ENCODE results near the gene EIF4E2.

The EIF4E2 gene

GRCh38 chr2:232551250-232551638 lies 755 bp downstream of the EIF4E2 start:
- no peak overlapping the region for H2AFZ ChIP-seq (ENCODE audit: low read depth, low read length, severe bottlenecking)
- peak overlapping the region; percentile 88 for H3K4me3 ChIP-seq (ENCODE audit: insufficient read depth, low read length, poor library complexity, severe bottlenecking)
- no peaks in the 10 kb centered on the region for H3K9me2 ChIP-seq (replicated peaks; ENCODE audit: insufficient read depth, low read length)
- no peaks in the 10 kb centered on the region for H3F3A ChIP-seq (ENCODE audit: insufficient read depth)
- H3K9ac ChIP-seq (ENCODE audit: low read length) = peak overlapping the region; percentile 93
- no peaks in the 10 kb centered on the region for H3K36me3 ChIP-seq (ENCODE audit: low read length)
- H3K4me2 ChIP-seq (ENCODE audit: low read depth, low read length, poor library complexity, severe bottlenecking) = peak overlapping the region; percentile 80
- peaks cover 82% of the 10 kb centered on the region for H3K79me2 ChIP-seq (ENCODE audit: insufficient read depth, low read length)
- no peaks in the 10 kb centered on the region for H3K27me3 ChIP-seq (ENCODE audit: low read length)
- peak overlapping the region; percentile 83 for H3K27ac ChIP-seq (ENCODE audit: low read depth, low read length)
- H3K9me3 ChIP-seq (ENCODE audit: insufficient read depth, low read length) = no peaks in the 10 kb centered on the region
- no peaks in the 10 kb centered on the region; the same call in 1 of the 2 replicates for H4K20me1 ChIP-seq (ENCODE audit: low read depth, low read length)
- TF ChIP-seq EZH2phosphoT487 (conservative IDR thresholded peaks at IDR 0.05; ENCODE audit: low read length) = no peak

- Histone ChIP-seq H3K4me2 (ENCODE audit: low read depth, low read length, poor library complexity, severe bottlenecking) (peak overlapping the region; percentile 80), H3K4me3 (ENCODE audit: insufficient read depth, low read length, poor library complexity, severe bottlenecking) (peak overlapping the region; percentile 88), H3K27me3 (ENCODE audit: low read length) (no peaks in the 10 kb centered on the region), H4K20me1 (ENCODE audit: low read depth, low read length) (no peaks in the 10 kb centered on the region; the same call in 1 of the 2 replicates), H3K27ac (ENCODE audit: low read depth, low read length) (no peak overlapping the region), H3K9ac (ENCODE audit: low read length) (peak overlapping the region; percentile 93), H3F3A (ENCODE audit: insufficient read depth) (no peaks in the 10 kb centered on the region), H2AFZ (ENCODE audit: low read depth, low read length, severe bottlenecking) (no peak overlapping the region), H3K9me2 (replicated peaks; ENCODE audit: insufficient read depth, low read length) (no peaks in the 10 kb centered on the region), H3K79me2 (ENCODE audit: insufficient read depth, low read length) (peaks cover 81% of the 10 kb centered on the region), H3K9me3 (ENCODE audit: insufficient read depth, low read length) (no peaks in the 10 kb centered on the region), H3K36me3 (ENCODE audit: low read length) (no peaks in the 10 kb centered on the region)
- TF ChIP-seq CTCF (IDR thresholded peaks at IDR 0.05; ENCODE audit: insufficient read depth, low read length, poor library complexity, severe bottlenecking) (no peak), EZH2phosphoT487 (conservative IDR thresholded peaks at IDR 0.05; ENCODE audit: low read length) (no peak)
Measured at GRCh38 chr2:232551776-232552175, 1.3 kb downstream of the EIF4E2 start.

GRCh38 chr2:232556426-232556825 lies 5.9 kb downstream of the EIF4E2 start:
- Histone ChIP-seq H3K79me2 (ENCODE audit: insufficient read depth, low read length) (peaks cover 45% of the 10 kb centered on the region), H3K36me3 (ENCODE audit: low read length) (peaks cover 8% of the 10 kb centered on the region; the same call in 1 of the 2 replicates), H3K27me3 (ENCODE audit: low read length) (no peaks in the 10 kb centered on the region), H3F3A (ENCODE audit: insufficient read depth) (no peaks in the 10 kb centered on the region), H3K9me2 (replicated peaks; ENCODE audit: insufficient read depth, low read length) (no peaks in the 10 kb centered on the region), H3K9me3 (ENCODE audit: insufficient read depth, low read length) (no peaks in the 10 kb centered on the region), H3K4me2 (ENCODE audit: low read depth, low read length, poor library complexity, severe bottlenecking) (no peak overlapping the region), H3K4me3 (ENCODE audit: insufficient read depth, low read length, poor library complexity, severe bottlenecking) (no peak overlapping the region), H3K9ac (ENCODE audit: low read length) (no peak overlapping the region), H2AFZ (ENCODE audit: low read depth, low read length, severe bottlenecking) (no peak overlapping the region), H4K20me1 (ENCODE audit: low read depth, low read length) (no peaks in the 10 kb centered on the region; the same call in 1 of the 2 replicates), H3K27ac (ENCODE audit: low read depth, low read length) (no peak overlapping the region)
- TF ChIP-seq CTCF (IDR thresholded peaks at IDR 0.05; ENCODE audit: insufficient read depth, low read length, poor library complexity, severe bottlenecking) (no peak), EZH2phosphoT487 (conservative IDR thresholded peaks at IDR 0.05; ENCODE audit: low read length) (no peak)

GRCh38 chr2:232562515-232563151 lies 12.1 kb downstream of the EIF4E2 start:
- TF ChIP-seq CTCF (IDR thresholded peaks at IDR 0.05; ENCODE audit: insufficient read depth, low read length, poor library complexity, severe bottlenecking) = no peak
- no peak for TF ChIP-seq EZH2phosphoT487 (conservative IDR thresholded peaks at IDR 0.05; ENCODE audit: low read length)
- no peaks in the 10 kb centered on the region for H4K20me1 ChIP-seq (ENCODE audit: low read depth, low read length)
- no peaks in the 10 kb centered on the region for H3K9me3 ChIP-seq (ENCODE audit: insufficient read depth, low read length)

More at GRCh38 chr2:232562515-232563151, 12.1 kb downstream of the EIF4E2 start:
- H3K4me3 ChIP-seq (ENCODE audit: insufficient read depth, low read length, poor library complexity, severe bottlenecking) = no peak overlapping the region
- H3K36me3 ChIP-seq (ENCODE audit: low read length) = peaks cover 10% of the 10 kb centered on the region; the same call in 1 of the 2 replicates
- H3F3A ChIP-seq (ENCODE audit: insufficient read depth) = no peaks in the 10 kb centered on the region
- no peak overlapping the region for H3K4me2 ChIP-seq (ENCODE audit: low read depth, low read length, poor library complexity, severe bottlenecking)
- no peak overlapping the region for H3K27ac ChIP-seq (ENCODE audit: low read depth, low read length)
- no peak overlapping the region for H3K9ac ChIP-seq (ENCODE audit: low read length)
- no peak overlapping the region for H2AFZ ChIP-seq (ENCODE audit: low read depth, low read length, severe bottlenecking)
- no peaks in the 10 kb centered on the region for H3K9me2 ChIP-seq (replicated peaks; ENCODE audit: insufficient read depth, low read length)
- no peaks in the 10 kb centered on the region for H3K27me3 ChIP-seq (ENCODE audit: low read length)
- no peaks in the 10 kb centered on the region for H3K79me2 ChIP-seq (ENCODE audit: insufficient read depth, low read length)

All from SU-DHL-6 (cell line).